ENCODE results near the gene CCSER1.

DNA sequence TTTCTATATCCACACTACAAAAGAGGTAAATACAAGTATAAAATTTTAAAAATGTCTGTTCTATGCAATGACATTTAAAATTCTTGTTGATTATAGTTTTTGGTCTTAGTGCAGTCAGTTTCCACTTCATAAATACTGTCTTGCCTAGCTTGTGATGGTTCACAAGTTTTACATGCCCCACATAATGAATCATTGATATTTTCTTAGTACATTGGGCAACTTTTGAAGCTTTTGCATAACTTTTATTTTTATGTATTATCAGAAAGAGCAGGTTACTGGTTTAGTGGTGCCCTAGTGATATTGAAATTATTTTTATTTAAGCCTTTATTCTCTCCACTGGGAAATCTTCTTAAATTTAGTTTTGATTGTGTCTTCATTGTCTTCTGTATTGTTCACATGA lies 388.0 kb downstream of the CCSER1 start:
- no peak for TF ChIP-seq EZH2 (IDR thresholded peaks at IDR 0.05; ENCODE audit: borderline replicate concordance, low read depth, low read length, severe bottlenecking)
- TF ChIP-seq, protein P1, sequence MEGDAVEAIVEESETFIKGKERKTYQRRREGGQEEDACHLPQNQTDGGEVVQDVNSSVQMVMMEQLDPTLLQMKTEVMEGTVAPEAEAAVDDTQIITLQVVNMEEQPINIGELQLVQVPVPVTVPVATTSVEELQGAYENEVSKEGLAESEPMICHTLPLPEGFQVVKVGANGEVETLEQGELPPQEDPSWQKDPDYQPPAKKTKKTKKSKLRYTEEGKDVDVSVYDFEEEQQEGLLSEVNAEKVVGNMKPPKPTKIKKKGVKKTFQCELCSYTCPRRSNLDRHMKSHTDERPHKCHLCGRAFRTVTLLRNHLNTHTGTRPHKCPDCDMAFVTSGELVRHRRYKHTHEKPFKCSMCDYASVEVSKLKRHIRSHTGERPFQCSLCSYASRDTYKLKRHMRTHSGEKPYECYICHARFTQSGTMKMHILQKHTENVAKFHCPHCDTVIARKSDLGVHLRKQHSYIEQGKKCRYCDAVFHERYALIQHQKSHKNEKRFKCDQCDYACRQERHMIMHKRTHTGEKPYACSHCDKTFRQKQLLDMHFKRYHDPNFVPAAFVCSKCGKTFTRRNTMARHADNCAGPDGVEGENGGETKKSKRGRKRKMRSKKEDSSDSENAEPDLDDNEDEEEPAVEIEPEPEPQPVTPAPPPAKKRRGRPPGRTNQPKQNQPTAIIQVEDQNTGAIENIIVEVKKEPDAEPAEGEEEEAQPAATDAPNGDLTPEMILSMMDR (IDR thresholded peaks at IDR 0.05; ENCODE audit: borderline replicate concordance, extremely low read depth, low read length, poor library complexity, severe bottlenecking): no peak
